HG03469 (cell line): ENCODE measurements around the gene HOXB6.

Source experiments
- ATAC-seq: cut with Tn5 transposase; IDR thresholded peaks from one replicate; pipeline ENCODE4 v1.9.1; 2021; ENCODE audit warnings: mild to moderate bottlenecking, moderate library complexity, moderate number of reproducible peaks; ENCODE audit not compliant: unreplicated experiment

HOXB6 gene

DNA sequence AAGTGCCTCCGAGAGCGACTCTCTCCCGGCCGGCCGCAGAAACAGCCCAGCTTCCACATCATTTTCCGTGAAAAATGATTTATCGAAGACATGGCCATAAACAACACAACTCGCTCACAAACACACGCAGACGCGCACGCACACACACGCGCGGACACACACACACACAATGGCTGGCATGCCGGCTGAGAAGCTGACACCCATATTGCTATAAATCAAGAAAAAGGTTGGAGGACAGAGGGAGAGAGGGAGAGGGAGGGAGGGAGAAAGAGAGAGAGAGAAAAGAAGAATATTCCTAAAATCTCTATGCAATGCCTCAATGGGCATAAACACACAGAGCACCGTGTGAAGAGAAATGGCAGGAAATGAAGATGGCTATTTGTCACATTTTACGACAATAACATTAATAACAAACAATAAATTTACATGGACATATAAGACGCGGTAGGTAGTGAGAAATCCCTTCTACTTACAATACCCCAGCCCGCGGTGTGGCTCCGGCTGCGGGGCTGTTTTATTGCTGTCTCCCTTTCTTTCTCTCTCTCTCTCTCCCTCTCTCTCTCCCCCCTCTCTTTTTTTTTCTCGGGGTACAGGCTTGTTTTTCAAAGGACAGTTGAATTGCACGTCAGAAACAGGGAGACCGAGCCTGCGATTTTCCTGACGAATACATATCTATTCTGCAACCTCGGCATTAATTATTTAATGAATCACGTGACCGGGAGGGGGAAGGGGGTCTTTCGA, 36.1 kb downstream of the HOXB6 start:
- no peak for ATAC-seq

- ATAC-seq = no peak
These were observed 37.0 kb downstream of the HOXB6 start for GRCh38 chr17:48567646-48568354.

- no peak for ATAC-seq
These were observed 37.6 kb downstream of the HOXB6 start for GRCh38 chr17:48567209-48567608.

- no peak for ATAC-seq
These were observed 38.1 kb downstream of the HOXB6 start for GRCh38 chr17:48566717-48567116.

GRCh38 chr17:48565925-48566710, 38.7 kb downstream of the HOXB6 start:
- no peak for ATAC-seq

DNA sequence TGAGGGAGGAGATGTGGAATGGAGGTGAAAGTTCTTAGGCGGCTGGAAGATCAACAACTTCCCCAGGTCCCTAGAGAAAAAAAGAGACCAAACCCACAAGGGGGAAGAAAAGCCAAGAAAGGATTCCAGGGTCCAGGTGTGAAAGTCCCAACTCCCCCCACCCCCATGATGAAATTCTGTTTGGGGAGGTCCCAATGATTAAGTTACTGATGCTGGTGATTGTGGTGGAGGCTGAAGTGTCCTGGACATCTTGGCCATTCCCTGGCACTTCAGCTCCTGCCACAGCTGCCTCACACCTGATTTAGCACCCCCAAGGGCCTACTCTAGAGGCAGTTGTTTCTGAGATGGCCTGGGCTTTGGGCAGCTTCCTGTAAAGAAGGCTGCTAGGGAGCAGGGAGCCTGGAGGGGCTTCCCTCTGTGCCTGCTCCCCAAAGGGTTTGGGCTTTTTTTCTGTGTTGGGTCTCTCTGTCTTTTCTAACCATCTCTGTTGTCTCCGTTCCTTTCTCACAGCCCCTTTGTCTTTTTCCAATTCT, 39.7 kb downstream of the HOXB6 start:
- ATAC-seq = no peak

GRCh38 chr17:48564188-48565021, 40.4 kb downstream of the HOXB6 start:
- ATAC-seq = no peak

DNA sequence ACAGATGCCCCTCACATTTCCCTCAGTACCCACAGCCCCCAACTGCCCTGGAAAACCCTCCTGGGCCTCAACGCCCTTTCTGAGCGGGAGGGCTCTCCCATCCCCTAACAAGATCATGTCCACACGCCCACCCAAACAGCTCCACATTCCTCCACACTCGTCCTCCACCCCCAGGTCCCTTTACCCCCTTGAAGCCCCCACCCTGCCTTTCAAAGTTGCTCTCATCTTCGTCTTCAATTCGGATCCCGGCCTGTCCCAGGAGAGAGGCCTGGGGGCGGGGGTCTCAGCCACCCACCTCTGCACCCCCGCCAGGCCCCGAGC, 41.0 kb downstream of the HOXB6 start:
- no peak for ATAC-seq

DNA sequence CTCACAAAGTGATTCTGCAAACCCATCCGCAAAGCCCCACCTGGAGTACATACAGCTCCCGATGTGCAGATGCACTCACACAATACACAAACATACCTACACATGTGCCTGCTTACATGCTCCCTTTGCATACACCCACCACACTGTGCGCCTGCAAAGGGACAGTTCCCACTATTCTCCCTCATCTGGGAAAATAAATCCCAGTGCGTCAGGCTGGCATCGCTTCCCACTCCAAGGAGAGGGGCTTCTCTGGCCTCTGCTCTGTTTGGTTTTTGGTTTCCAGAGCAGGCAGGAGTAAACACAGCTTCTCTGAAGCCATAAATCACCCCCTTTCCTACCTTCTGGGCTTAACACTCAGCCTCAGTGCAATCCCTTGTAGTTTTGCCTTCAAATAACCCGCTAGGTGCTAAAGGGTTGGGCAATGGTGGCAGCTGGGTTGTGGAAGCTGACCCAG, 41.4 kb downstream of the HOXB6 start:
- ATAC-seq = no peak

- no peak for ATAC-seq
These were observed 41.9 kb downstream of the HOXB6 start for GRCh38 chr17:48562934-48563333.

DNA sequence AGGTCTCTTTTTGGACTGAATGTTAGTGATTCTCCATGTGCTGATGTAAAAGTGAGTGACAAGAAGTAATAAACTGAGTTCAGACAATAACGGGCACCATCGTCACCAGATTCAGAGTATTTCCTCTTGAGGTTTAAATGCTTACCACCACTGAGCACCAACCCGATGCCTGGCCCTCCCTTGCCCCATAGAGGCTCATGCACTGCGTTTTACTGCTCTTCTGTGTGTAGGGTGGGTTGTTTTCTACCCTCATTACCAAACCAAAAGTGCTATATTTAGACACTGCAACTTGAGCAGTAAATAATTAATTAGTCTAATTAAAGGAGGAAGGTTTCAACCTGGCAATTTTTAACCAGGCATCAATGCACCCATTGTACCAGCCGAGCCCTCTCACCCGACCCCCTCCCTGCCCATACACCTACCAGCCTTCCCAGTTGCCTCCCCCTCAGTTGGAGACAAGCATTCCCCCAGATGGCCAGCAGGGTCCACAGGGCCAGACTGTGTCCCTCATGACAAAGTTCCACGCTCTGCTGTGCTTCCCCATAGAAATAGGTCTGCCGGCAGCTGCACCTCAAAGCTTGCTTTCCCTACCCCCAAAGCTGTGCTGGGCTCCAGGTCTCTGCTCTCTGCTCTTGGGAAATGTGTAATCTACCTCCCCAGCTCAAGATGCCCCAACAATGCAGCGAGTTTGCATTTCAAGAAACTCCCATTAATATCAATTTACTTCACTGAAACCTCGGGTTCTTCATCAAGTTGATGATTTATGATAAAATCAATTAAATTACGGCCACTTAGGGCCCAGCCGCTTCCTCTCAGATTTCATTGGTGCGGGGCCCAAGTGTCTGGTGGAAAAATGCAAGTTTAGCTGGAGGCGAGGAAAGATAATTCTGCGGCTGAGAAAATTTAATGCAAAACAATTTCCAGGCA, 42.6 kb downstream of the HOXB6 start:
- no peak for ATAC-seq

GRCh38 chr17:48559840-48560817, 44.7 kb downstream of the HOXB6 start:
- ATAC-seq = no peak

GRCh38 chr17:48559122-48559839, 45.5 kb downstream of the HOXB6 start:
- no peak for ATAC-seq

DNA sequence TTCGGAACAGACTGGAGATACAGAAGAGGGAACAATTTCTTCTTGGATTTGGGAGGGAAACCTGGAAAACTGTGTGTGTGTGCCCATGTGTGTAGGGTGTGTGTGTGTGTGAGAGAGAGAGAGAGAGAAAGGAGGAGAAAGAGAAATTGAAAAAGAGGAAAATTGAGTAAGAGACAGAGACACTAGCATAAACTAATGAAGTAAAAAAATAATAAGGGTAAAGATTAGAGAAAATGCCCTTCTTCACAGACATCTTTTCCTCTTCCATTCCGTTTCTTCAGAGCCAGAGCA, 46.0 kb downstream of the HOXB6 start:
- ATAC-seq = no peak

DNA sequence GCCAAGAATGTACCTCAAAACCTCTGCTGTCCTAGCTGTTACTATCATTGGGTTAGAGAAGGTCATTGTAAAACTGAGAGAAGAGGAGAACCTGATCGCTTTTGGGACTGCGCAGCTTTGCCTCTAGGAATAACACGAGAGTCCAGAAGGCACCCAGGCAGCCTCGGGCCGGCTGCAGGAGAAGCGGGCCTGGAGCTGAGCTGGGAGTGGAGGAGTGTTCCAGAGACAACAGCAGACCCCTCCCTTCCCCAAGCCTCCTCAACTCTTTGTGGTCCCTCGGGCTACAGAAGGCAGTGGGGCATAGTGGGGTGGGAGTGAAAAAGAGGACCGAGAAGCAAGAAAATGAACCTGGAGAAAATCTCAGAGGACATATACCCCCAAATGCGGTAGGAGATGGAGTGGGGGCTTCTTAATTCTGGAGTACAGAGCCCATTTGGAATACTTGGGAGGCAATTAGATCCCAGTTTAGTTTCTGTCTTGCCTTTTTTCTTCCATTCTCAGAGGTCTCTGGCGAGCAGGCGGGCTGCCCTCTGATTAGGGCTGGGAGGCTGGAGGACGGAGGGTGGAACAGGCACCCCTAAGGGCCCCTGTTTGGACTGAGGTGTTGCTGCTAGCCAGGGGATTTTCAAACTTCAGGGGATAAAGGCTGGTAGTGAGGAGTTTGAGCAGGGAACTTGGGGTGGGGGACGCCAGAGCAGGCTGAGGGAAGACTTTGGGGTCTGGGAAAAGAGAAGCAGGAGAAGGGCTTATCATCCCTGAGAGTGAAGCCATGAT, 46.5 kb downstream of the HOXB6 start:
- ATAC-seq = no peak

- ATAC-seq = no peak
These were observed 48.0 kb downstream of the HOXB6 start for GRCh38 chr17:48556576-48557401.
